ENCODE data around the gene RBP3.

DNA sequence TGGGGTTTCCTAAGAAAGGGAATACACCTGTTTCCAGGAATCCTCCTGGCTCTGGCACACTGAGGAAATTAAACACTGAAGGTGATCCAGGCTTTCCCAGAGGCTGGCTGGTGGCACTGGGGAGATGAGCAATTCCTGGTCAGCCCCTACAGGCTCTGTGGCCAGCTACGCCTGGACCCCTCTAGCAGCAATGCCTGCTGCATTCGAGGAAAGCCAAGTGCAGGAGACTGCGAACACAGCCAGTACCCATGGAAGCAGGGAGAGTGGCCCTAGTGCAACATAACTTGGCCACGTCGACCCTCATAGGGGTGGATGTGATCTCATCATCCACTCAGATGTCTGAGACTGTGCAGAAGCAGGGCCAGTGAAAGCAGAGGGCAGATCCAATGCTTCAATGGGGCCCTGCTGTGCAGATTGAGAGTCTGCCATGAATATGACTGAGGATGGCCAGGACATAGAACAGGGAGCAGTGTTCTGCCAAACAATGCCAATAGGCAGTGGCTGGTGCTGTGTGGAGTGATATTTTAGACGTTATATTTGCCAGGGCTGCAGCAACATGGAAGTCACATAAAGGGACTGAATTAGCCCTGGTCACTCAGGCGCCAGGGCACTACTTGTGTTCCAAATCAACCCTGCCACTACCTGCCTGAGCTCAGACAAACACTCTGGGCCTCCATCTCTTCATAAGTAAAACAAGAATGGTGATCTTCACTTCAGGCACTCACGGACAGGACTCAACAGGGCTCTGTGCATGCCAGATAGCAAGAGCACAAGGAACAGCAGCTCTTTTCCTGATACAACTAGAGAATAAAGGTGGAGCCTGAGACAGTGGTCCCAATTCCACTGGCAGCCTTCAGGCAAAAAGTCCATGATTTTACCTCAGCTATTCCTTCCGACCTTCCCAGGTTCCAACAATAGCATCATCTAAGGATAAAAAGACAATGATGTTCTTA is 33.5 kb downstream of the RBP3 start:
- TF ChIP-seq, protein P1, sequence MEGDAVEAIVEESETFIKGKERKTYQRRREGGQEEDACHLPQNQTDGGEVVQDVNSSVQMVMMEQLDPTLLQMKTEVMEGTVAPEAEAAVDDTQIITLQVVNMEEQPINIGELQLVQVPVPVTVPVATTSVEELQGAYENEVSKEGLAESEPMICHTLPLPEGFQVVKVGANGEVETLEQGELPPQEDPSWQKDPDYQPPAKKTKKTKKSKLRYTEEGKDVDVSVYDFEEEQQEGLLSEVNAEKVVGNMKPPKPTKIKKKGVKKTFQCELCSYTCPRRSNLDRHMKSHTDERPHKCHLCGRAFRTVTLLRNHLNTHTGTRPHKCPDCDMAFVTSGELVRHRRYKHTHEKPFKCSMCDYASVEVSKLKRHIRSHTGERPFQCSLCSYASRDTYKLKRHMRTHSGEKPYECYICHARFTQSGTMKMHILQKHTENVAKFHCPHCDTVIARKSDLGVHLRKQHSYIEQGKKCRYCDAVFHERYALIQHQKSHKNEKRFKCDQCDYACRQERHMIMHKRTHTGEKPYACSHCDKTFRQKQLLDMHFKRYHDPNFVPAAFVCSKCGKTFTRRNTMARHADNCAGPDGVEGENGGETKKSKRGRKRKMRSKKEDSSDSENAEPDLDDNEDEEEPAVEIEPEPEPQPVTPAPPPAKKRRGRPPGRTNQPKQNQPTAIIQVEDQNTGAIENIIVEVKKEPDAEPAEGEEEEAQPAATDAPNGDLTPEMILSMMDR (IDR thresholded peaks at IDR 0.05), result no peak
- TF ChIP-seq POLR2A (IDR thresholded peaks at IDR 0.05), result no peak

Measured in uterus (tissue), 2 donors.